ENCODE measurements around the gene UNC5C. TPM values are rescaled to one million over a fixed set of nuclear protein-coding genes. Genes with fewer than 3 reads are reported as not detected.

UNC5C gene
- total RNA-seq, 2 donors from 2014 or later, result 4.0 to 5.9 TPM

DNA sequence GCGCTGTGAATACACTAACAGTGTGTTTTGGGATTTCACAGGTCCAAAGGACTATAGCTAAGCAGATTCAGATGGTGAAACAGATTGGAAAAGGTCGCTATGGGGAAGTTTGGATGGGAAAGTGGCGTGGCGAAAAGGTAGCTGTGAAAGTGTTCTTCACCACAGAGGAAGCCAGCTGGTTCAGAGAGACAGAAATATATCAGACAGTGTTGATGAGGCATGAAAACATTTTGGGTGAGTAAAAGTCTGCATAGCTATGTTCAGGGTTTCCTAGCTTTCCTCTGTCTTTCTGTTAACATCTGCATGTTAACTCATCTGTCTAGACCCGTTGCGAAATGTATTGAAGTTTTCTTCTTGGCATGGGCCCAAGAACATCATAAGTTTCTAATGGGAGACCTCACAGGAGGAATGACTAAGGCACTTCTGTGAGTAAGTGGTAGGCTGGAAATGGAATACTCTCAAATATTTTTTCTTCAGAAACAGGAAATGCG, 418.9 kb downstream of the UNC5C start:
- no peak for DNase-seq
- ATAC-seq, result no peak
- intact Hi-C loops (cut with DNase I, micrococcal nuclease), result loop anchor here in 1 of 2 donors (10.0 kb wide), 1 partner anchor 505 kb away; no protein-coding TSS in a partner anchor

DNA sequence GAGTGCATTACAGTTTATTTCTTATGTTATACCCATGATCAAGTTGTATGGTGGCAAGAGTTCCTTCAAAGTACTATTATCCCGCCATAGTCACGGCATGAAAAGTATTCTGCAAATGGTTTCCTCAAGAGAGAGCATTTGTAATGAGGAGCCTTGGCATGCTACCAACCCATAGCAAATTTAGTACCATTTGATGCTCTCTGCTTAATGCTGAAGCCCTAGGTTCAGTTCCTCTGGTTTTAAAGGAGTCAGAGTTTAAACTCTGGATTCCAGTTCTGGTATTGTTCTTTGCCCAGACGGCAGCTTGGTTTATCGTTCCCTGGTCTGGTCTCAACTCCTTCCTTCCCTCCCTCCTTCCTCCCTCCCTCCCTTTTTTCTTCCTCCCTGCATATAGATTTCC, 419.7 kb downstream of the UNC5C start:
- ATAC-seq, result no peak
- intact Hi-C loops (cut with DNase I, micrococcal nuclease), result loop anchor here in 1 of 2 donors (10.0 kb wide), 1 partner anchor 504 kb away; no protein-coding TSS in a partner anchor

DNA sequence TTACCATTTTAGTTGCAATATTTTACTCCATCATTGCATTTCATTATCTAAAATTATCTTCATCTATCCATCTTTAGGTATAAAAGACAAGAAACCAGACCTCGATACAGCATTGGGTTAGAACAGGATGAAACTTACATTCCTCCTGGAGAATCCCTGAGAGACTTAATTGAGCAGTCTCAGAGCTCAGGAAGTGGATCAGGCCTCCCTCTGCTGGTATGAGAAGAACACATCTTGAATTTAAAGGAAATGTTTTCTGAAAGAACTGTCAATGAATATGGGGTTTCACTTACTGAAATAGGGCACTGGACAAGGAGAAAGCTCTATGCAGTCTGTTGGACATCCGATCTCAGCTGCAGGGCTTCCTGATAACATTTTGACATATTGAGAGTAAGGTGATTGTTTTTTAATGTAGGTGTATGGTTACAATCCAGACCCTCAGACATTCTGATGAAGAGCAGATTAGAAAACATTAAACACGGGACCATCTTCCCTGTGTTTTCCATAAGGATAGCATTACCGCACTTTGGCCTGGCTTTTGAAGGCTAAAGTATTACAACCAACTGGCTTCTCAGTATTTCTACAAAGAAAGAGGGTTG, 423.8 kb downstream of the UNC5C start:
- intact Hi-C loops (cut with DNase I, micrococcal nuclease), result loop anchor here in 1 of 2 donors (10.0 kb wide), 1 partner anchor 500 kb away; no protein-coding TSS in a partner anchor
- DNase-seq (no peak), ATAC-seq (peak; percentile 70)

More for the DNA sequence above, 419.7 kb downstream of the UNC5C start:
- no peak for DNase-seq

DNA sequence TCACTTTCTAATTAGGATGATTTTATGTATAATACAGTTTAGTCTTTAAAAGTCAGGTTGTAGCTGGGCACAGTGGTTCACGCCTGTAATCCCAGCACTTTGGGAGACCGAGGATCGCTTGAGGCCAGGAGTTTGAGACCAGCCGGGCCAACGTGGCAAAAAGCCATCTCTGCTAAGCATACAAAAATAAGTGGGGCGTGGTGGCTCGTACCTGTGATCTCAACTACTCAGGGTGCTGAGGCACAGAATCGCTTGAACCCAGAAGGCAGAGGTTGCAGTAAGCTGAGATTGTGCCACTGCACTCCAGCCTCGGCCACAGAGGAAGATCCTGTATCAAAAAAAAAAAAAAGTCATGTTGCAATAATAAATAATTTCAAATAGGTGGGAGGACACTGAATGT, 426.8 kb downstream of the UNC5C start:
- ATAC-seq (no peak), DNase-seq (no peak)
- intact Hi-C loops (cut with DNase I, micrococcal nuclease), result loop anchor here in 1 of 2 donors (10.0 kb wide), 1 partner anchor 497 kb away; no protein-coding TSS in a partner anchor

DNA sequence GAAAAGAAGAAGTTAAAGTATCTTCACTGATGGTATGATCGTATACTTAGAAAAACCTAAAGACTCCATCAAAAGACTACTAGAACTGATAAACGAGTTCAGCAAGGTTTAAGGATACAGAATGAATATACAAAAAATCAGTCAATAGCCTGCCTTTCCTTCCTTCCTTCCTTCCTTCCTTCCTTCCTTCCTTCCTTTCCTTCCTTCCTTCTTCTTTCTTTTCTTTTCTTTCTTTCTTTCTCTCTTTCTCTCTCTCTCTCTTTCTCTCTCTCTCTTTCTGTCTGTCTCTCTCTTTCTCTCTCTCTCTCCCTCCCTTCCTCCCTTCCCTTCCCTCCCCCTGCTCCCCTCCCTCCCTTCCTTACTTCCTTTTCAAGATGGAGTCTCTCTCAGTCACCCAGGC, 428.3 kb downstream of the UNC5C start:
- intact Hi-C loops (cut with DNase I, micrococcal nuclease), result loop anchor here in 1 of 2 donors (10.0 kb wide), 1 partner anchor 496 kb away; no protein-coding TSS in a partner anchor
- DNase-seq (no peak), ATAC-seq (no peak)

DNA sequence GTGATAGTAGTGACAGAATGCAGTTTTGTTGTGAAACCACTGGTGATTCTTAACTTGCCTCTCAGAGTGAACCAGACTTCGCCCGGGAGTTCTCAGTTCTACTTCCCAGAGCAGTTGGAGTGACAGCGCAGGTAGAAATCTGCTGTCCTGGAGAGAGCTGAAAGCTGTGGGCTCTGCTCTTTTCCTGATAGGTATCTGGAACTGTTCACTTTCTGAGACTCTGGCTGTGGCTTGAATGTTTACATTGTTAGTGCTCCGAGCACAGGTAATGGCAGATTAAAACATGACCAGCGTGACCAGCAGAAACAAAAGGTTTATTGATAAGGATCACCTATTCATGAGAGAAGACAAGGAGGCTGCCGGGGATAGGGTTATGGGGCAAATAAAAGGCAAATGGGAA, 430.3 kb downstream of the UNC5C start:
- intact Hi-C loops (cut with DNase I, micrococcal nuclease), result no loop called here
- no peak for DNase-seq
- ATAC-seq, result peak; percentile 31

DNA sequence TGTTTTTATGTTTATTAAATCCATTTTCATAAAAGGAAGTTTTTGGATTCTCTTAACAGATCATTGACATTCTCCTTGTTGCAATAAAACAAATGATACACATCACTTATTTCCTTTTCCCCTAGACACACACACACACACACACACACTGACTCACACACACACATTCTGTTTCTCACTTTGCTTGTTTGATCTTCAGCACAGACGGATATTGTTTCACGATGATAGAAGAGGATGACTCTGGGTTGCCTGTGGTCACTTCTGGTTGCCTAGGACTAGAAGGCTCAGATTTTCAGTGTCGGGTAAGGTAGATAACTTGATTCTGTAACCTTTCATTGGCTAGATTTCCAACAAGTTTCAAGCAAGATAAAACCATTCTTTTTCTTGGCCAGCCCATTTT, 434.3 kb downstream of the UNC5C start:
- DNase-seq (no peak), ATAC-seq (no peak)
- intact Hi-C loops (cut with DNase I, micrococcal nuclease), result no loop called here

Data from left colon (tissue), 2 donors.